K562 (cell line): Measurements from ENCODE around the gene GIT2. TPM values are rescaled to one million over a fixed set of nuclear protein-coding genes. Genes with fewer than 3 reads are reported as not detected.

Experiments
- ATAC-seq: fragments of 200-7000 bp; cut with Tn5 transposase; 3 replicates; pipeline ENCODE4 v1.9.1; 2020; ENCODE audit warnings: moderate library complexity
- BruUV-seq: library from RNA; stranded (reverse); fragments of 400-500 nt; replicated peaks from 2 replicates; lab custom pipeline; 2021; lab: Mats Ljungman, UMichigan
- CTCF ChIA-PET: fragments of 300-600 bp; formaldehyde crosslinking; extraction: SDS; loops from one replicate; lab custom pipeline; 2021; ENCODE audit warnings: low intra/inter-chr PET ratio; lab: Yijun Ruan, JAX
- POLR2A ChIA-PET: fragments of 300-600, 350-650 bp; sonication (Branson Sonifier 250); formaldehyde crosslinking; extraction: SDS; loops from one replicate; lab custom pipeline; 2021; ENCODE audit warnings: antibody characterized with exemption, inconsistent platforms; lab: Yijun Ruan, JAX
- DNase-seq, 4 experiments: peaks; one replicate each; pipeline versions ENCODE4 v3.0.0 to v3.0.0-alpha.2; 2011 to 2018; ENCODE audit warnings: low spot score in 3 of 4, mixed read lengths in 3 of 4; ENCODE audit errors: extremely low read depth in 1 of 4
- FAIRE-seq: peaks from 2 replicates; lab custom pipeline; 2011; peaks lifted over from hg19 to GRCh38; lab: Jason Lieb, UNC
- H2AFZ ChIP-seq: 2 replicates; pipeline ENCODE4 v1.6.0; 2011; ENCODE audit warnings: low read depth, low read length, control low read depth, inconsistent platforms
- H3K27ac ChIP-seq: fragments of 200-600 bp; 3 replicates; pipeline ENCODE4 v1.8.0; 2011; ENCODE audit warnings: low read depth, mild to moderate bottlenecking, control low read depth, inconsistent platforms, low read length, moderate library complexity, mixed read lengths; ENCODE audit errors: extremely low read depth
- H3K27me3 ChIP-seq, 2 experiments: fragments of 300-600 bp in 1 of 2; 2 replicates in 1 of 2; 3 replicates in 1 of 2; pipeline versions ENCODE4 v1.6.0 to v1.8.0; 2011; ENCODE audit warnings: inconsistent platforms in 2 of 2, low read length in 2 of 2, mild to moderate bottlenecking in 1 of 2, mixed read lengths in 1 of 2, moderate library complexity in 1 of 2; ENCODE audit not compliant: control insufficient read depth in 2 of 2, insufficient read depth in 2 of 2
- H3K36me3 ChIP-seq: fragments of 300-600 bp; 3 replicates; pipeline ENCODE4 v1.8.0; 2011; ENCODE audit warnings: mild to moderate bottlenecking, low read length, inconsistent platforms; ENCODE audit not compliant: control insufficient read depth, insufficient read depth
- H3K4me1 ChIP-seq, 2 experiments: fragments of 200-600 bp in 1 of 2; replicated peaks in 1 of 2; 2 replicates in 1 of 2; 3 replicates in 1 of 2; pipeline versions ENCODE4 v1.5.1 to v1.8.0; 2011; ENCODE audit warnings: inconsistent platforms in 2 of 2, low read length in 2 of 2, mild to moderate bottlenecking in 1 of 2, mixed read lengths in 1 of 2, moderate library complexity in 1 of 2; ENCODE audit not compliant: control insufficient read depth in 2 of 2, insufficient read depth in 2 of 2
- H3K4me2 ChIP-seq: 2 replicates; pipeline ENCODE4 v1.6.1; 2011; ENCODE audit warnings: low read length, control low read depth, inconsistent platforms, mixed read lengths; ENCODE audit not compliant: insufficient read depth
- H3K4me3 ChIP-seq: fragments of 200-600 bp; sonication (generic), shearing (Covaris generic); 2 replicates; pipeline ENCODE4 v1.5.1; 2016; ENCODE audit warnings: control low read depth, inconsistent platforms
- H3K79me2 ChIP-seq: fragments of 200-600 bp; 3 replicates; pipeline ENCODE4 v1.8.0; 2011; ENCODE audit warnings: low read length, inconsistent platforms; ENCODE audit not compliant: control insufficient read depth, insufficient read depth
- H3K9ac ChIP-seq, 2 experiments: 2 replicates each; pipeline versions ENCODE4 v1.6.0 to v1.6.1; 2011; ENCODE audit warnings: low read depth in 2 of 2, low read length in 2 of 2, control low read depth in 1 of 2, inconsistent platforms in 1 of 2, mild to moderate bottlenecking in 1 of 2, mixed read lengths in 1 of 2; ENCODE audit not compliant: insufficient read depth in 1 of 2
- H3K9me1 ChIP-seq: one replicate; pipeline ENCODE4 v1.6.0; 2011; ENCODE audit warnings: inconsistent platforms, mild to moderate bottlenecking, low read length, moderate library complexity; ENCODE audit not compliant: control insufficient read depth, insufficient read depth
- H3K9me3 ChIP-seq: replicated peaks from 2 replicates; pipeline ENCODE4 v1.5.1; 2011; ENCODE audit warnings: low read depth, low read length, inconsistent platforms; ENCODE audit not compliant: control insufficient read depth, insufficient read depth
- H4K20me1 ChIP-seq: replicated peaks from 2 replicates; pipeline ENCODE4 v1.6.1; 2011; ENCODE audit warnings: low read length, inconsistent platforms, mixed read lengths; ENCODE audit not compliant: control insufficient read depth, insufficient read depth
- CBX8 ChIP-seq: fragments of 200-600 bp; sonication (generic); IDR thresholded peaks from 2 replicates; pipeline ENCODE4 v1.6.1; 2012; ENCODE audit warnings: borderline replicate concordance, mixed run types, low read depth, mild to moderate bottlenecking, moderate library complexity, mixed read lengths, low read length, control low read depth, inconsistent platforms; ENCODE audit not compliant: poor library complexity, severe bottlenecking; ENCODE audit errors: extremely low read depth
- CREB3 ChIP-seq: fragments of 450-650 bp; conservative IDR thresholded peaks from 2 replicates; pipeline ENCODE4 v1.6.1; 2016; ENCODE audit warnings: missing genetic modification characterization, low read depth, mild to moderate bottlenecking, missing compliant biosample characterization, moderate library complexity
- OTX1 ChIP-seq: fragments of 450-650 bp; formaldehyde crosslinking; IDR thresholded peaks from 2 replicates; pipeline ENCODE4 v1.4.0; 2022; ENCODE audit warnings: mild to moderate bottlenecking
- PCBP2 ChIP-seq: fragments of 200-400 bp; formaldehyde crosslinking; IDR thresholded peaks from 2 replicates; pipeline ENCODE4 v1.6.1; 2018; ENCODE audit warnings: low read length, low read depth, mild to moderate bottlenecking, moderate library complexity; ENCODE audit not compliant: poor library complexity, severe bottlenecking
- SMARCA4 ChIP-seq: fragments of 450-650 bp; IDR thresholded peaks from 2 replicates; pipeline ENCODE4 v1.6.1; 2016
- SPI1 ChIP-seq: IDR thresholded peaks from 2 replicates; pipeline ENCODE4 v1.6.1; 2011; ENCODE audit warnings: low read depth, low read length, control low read depth, borderline replicate concordance
- ZBTB9 ChIP-seq: fragments of 450-650 bp; formaldehyde crosslinking; IDR thresholded peaks from 2 replicates; pipeline ENCODE4 v1.4.0; 2020; ENCODE audit warnings: mild to moderate bottlenecking, moderate library complexity
- whole genome bisulfite sequencing: fragments of 100-300 bp; shearing (Covaris generic); methylation state at CpG from one replicate; pipeline ENCODE4 v1.1.6; 2016; ENCODE audit warnings: low coverage, mixed read lengths; ENCODE audit not compliant: insufficient coverage; ENCODE audit errors: missing lambda C conversion rate; 5-methylcytosine and 5-hydroxymethylcytosine counted together
- in situ Hi-C: fragments of 300-500 bp; cut with MboI; formaldehyde crosslinking; loops from 4 replicates; pipeline ENCODE4 v1.15.0; 2018; ENCODE audit warnings: inconsistent platforms, mixed read lengths
- intact Hi-C: fragments of 100-400 bp; cut with micrococcal nuclease; formaldehyde crosslinking; loops from 2 replicates; pipeline ENCODE4 v1.14.2; 2022
- polyA plus RNA-seq, 8 experiments: library from polyadenylated mRNA; depleted of rRNA in 4 of 8; stranded (reverse) in 5 of 8; unstranded in 3 of 8; fragments of >200 nt; fragmentation: Nextera tagmentation in 2 of 8; fragmentation: Illumina TruSeq in 1 of 8; extraction: Ambion mirVana in 2 of 8; extraction: Trizol in 1 of 8; gene quantifications; 2 replicates each; pipeline versions ENCODE4 v1.2.1 to v1.2.3, GENCODE V29; 2011 to 2014; ENCODE audit warnings: inconsistent platforms in 1 of 8, missing spikeins in 1 of 8
- total RNA-seq, 7 experiments: library from RNA; depleted of rRNA in 6 of 7; stranded (reverse); fragments of >200 nt in 6 of 7; fragmentation: Illumina TruSeq in 2 of 7; extraction: Trizol in 2 of 7; gene quantifications; 2 replicates each; pipeline versions ENCODE4 v1.2.1 to v1.2.3, GENCODE V29; 2011 to 2021; ENCODE audit warnings: low replicate concordance in 1 of 7

GIT2 gene
- total and polyA plus RNA-seq, 9 of the 15 experiments (the other 6 are each of a cell fraction or from before 2014, with no cell fraction given) = 4.0 to 30.4 (median 23.5) TPM

- Histone ChIP-seq H3K27me3 (peaks cover 4 to 20% of the 10 kb centered on the region in 2 experiments), H3K36me3 (no peaks in the 10 kb centered on the region), H3K4me1 (peaks cover 0 to 3% of the 10 kb centered on the region in 2 experiments; a peak in 1 of 5 replicates), H3K27ac (no peak overlapping the region), H4K20me1 (no peaks in the 10 kb centered on the region), H3K79me2 (no peaks in the 10 kb centered on the region), H3K9me1 (no peaks in the 10 kb centered on the region), H3K4me2 (no peak overlapping the region), H3K9me3 (no peaks in the 10 kb centered on the region), H3K4me3 (no peak overlapping the region), H2AFZ (no peak overlapping the region), H3K9ac (no peak overlapping the region)
- in situ Hi-C loops (no loop called here), intact Hi-C loops (no loop called here)
- ATAC-seq (no peak), FAIRE-seq (no peak), DNase-seq (no peak)
- whole genome bisulfite sequencing = 2% methylated on average over 7 of the region's 7 CpGs
- TF ChIP-seq PCBP2 (no peak), SMARCA4 (no peak), SPI1 (peak; percentile 37; the same call in 1 of the 2 replicates), CBX8 (no peak), ZBTB9 (CRISPR knock-in tag) (no peak), OTX1 (no peak), CREB3 (tag) (no peak)
- BruUV-seq = no TSS peak
- ChIA-PET CTCF (no interaction called here), POLR2A (no interaction called here)
Measured at GRCh38 chr12:109893261-109893995, 102.7 kb downstream of the GIT2 start.
